HCT116 (cell line): Measurements from ENCODE around the gene INSIG2. TPM values are rescaled to one million over a fixed set of nuclear protein-coding genes. Genes with fewer than 3 reads are reported as not detected.

ENCODE experiments used
- ATAC-seq: fragments of 200-7000 bp; cut with Tn5 transposase; 2 replicates; pipeline ENCODE4 v1.9.1; 2020; ENCODE audit warnings: mild to moderate bottlenecking, moderate library complexity
- BruUV-seq: library from RNA; stranded (reverse); fragments of 400-500 nt; replicated peaks from 2 replicates; lab custom pipeline; 2021; lab: Mats Ljungman, UMichigan
- CTCF ChIA-PET: fragments of 300-600 bp; sonication (Branson Sonifier 250); formaldehyde crosslinking; loops from one replicate; lab custom pipeline; 2021; ENCODE audit warnings: antibody characterized with exemption; lab: Charles Lee
- POLR2A ChIA-PET: fragments of 300-600, 350-600 bp; sonication (Branson Sonifier 250); formaldehyde crosslinking; loops from one replicate; lab custom pipeline; 2021; ENCODE audit warnings: antibody characterized with exemption; lab: Charles Lee
- RAD21 ChIA-PET, 2 experiments: fragments of 300-600 bp; sonication (Branson Sonifier 250); formaldehyde crosslinking; loops; one replicate each; lab custom pipeline; 2023; ENCODE audit warnings: low total read pairs in 2 of 2; ENCODE audit not compliant: uncharacterized antibody in 2 of 2, unreplicated experiment in 2 of 2, low non-redundant PET in 1 of 2; lab: Charles Lee
- DNase-seq: peaks from one replicate; pipeline ENCODE4 v3.0.0-alpha.2; 2010; ENCODE audit warnings: low read depth, low spot score
- H2AFZ ChIP-seq: fragments of 200-600 bp; shearing (Covaris generic), sonication (generic); 2 replicates; pipeline ENCODE4 v1.6.1; 2017; ENCODE audit warnings: low read depth, mixed run types, mixed read lengths, antibody characterized with exemption, low read length; ENCODE audit not compliant: poor library complexity, severe bottlenecking
- H3K27ac ChIP-seq: 2 replicates; pipeline ENCODE4 v1.5.1; 2012; ENCODE audit warnings: low read depth, low read length
- H3K27me3 ChIP-seq: fragments of 200-600 bp; sonication (generic); 2 replicates; pipeline ENCODE4 v1.6.1; 2016; ENCODE audit warnings: mixed run types, low read length, mixed read lengths; ENCODE audit not compliant: insufficient read depth
- H3K36me3 ChIP-seq, 2 experiments: fragments of 200-500 bp in 1 of 2; fragments of 200-600 bp in 1 of 2; sonication (Bioruptor generic) in 1 of 2; sonication (generic) in 1 of 2; 2 replicates each; pipeline versions ENCODE4 v1.5.1 to v1.6.1; 2014 to 2016; ENCODE audit warnings: low read length in 2 of 2, inconsistent platforms in 1 of 2, mixed read lengths in 1 of 2, mixed run types in 1 of 2; ENCODE audit not compliant: insufficient read depth in 2 of 2, control insufficient read depth in 1 of 2
- H3K4me1 ChIP-seq, 2 experiments: fragments of 200-600 bp in 1 of 2; sonication (generic) in 1 of 2; 2 replicates each; pipeline versions ENCODE4 v1.5.1 to v1.6.1; 2012 to 2017; ENCODE audit warnings: low read length in 2 of 2, inconsistent platforms in 1 of 2, mild to moderate bottlenecking in 1 of 2, mixed read lengths in 1 of 2, mixed run types in 1 of 2, moderate library complexity in 1 of 2; ENCODE audit not compliant: insufficient read depth in 2 of 2, control insufficient read depth in 1 of 2
- H3K4me2 ChIP-seq: fragments of 200-600 bp; sonication (generic); 2 replicates; pipeline ENCODE4 v1.6.1; 2017; ENCODE audit warnings: mixed run types, low read length, mixed read lengths
- H3K4me3 ChIP-seq, 2 experiments: fragments of 200-600 bp in 1 of 2; sonication (generic) in 1 of 2; replicated peaks in 1 of 2; 2 replicates each; pipeline ENCODE4 v1.5.1; 2011 to 2016; ENCODE audit warnings: low read length in 2 of 2, control low read depth in 1 of 2, low read depth in 1 of 2, mild to moderate bottlenecking in 1 of 2, mixed read lengths in 1 of 2, mixed run types in 1 of 2
- H3K79me2 ChIP-seq: fragments of 200-600 bp; sonication (generic); 2 replicates; pipeline ENCODE4 v1.6.1; 2017; ENCODE audit warnings: mild to moderate bottlenecking, mixed run types, low read length, moderate library complexity, mixed read lengths; ENCODE audit not compliant: insufficient read depth
- H3K9ac ChIP-seq: fragments of 200-600 bp; sonication (generic); 2 replicates; pipeline ENCODE4 v1.6.1; 2016; ENCODE audit warnings: low read length, mixed read lengths
- H3K9me2 ChIP-seq: fragments of 200-600 bp; sonication (generic), shearing (Covaris generic); 2 replicates; pipeline ENCODE4 v1.6.1; 2017; ENCODE audit warnings: mixed run types, mild to moderate bottlenecking, moderate library complexity; ENCODE audit not compliant: insufficient read depth
- H3K9me3 ChIP-seq, 2 experiments: fragments of 200-500 bp in 1 of 2; fragments of 200-600 bp in 1 of 2; sonication (Bioruptor generic) in 1 of 2; sonication (generic) in 1 of 2; 2 replicates each; pipeline ENCODE4 v1.6.1; 2014 to 2017; ENCODE audit warnings: low read length in 2 of 2, mixed read lengths in 2 of 2, inconsistent platforms in 1 of 2, low read depth in 1 of 2, mild to moderate bottlenecking in 1 of 2, mixed run types in 1 of 2, moderate library complexity in 1 of 2; ENCODE audit not compliant: control insufficient read depth in 1 of 2, insufficient read depth in 1 of 2
- H4K20me1 ChIP-seq: fragments of 200-600 bp; sonication (generic), shearing (Covaris generic); 2 replicates; pipeline ENCODE4 v1.6.1; 2017; ENCODE audit warnings: mixed run types, mild to moderate bottlenecking, moderate library complexity; ENCODE audit not compliant: insufficient read depth
- CBX3 ChIP-seq: IDR thresholded peaks from 2 replicates; pipeline ENCODE4 v1.6.1; 2012; ENCODE audit warnings: low read depth
- CEBPB ChIP-seq: IDR thresholded peaks from 2 replicates; pipeline ENCODE4 v1.6.1; 2012; ENCODE audit warnings: low read depth
- EGR1 ChIP-seq: IDR thresholded peaks from 2 replicates; pipeline ENCODE4 v1.6.1; 2012; ENCODE audit warnings: low read depth
- ELF1 ChIP-seq: IDR thresholded peaks from 2 replicates; pipeline ENCODE4 v1.6.1; 2012; ENCODE audit warnings: low read depth, borderline replicate concordance
- EZH2phosphoT487 ChIP-seq: fragments of 200-600 bp; IDR thresholded peaks from 2 replicates; pipeline ENCODE4 v1.6.1; 2018; ENCODE audit warnings: antibody characterized with exemption, borderline replicate concordance
- FOSL1 ChIP-seq: IDR thresholded peaks from 2 replicates; pipeline ENCODE4 v1.6.1; 2012; ENCODE audit warnings: low read depth
- JUND ChIP-seq: IDR thresholded peaks from 2 replicates; pipeline ENCODE4 v1.6.1; 2012
- POLR2AphosphoS5 ChIP-seq: IDR thresholded peaks from 2 replicates; pipeline ENCODE4 v1.6.1; 2011; ENCODE audit warnings: mild to moderate bottlenecking, low read depth, low read length, moderate library complexity
- RAD21 ChIP-seq: IDR thresholded peaks from 2 replicates; pipeline ENCODE4 v1.6.1; 2012; ENCODE audit warnings: low read depth, mild to moderate bottlenecking
- SRF ChIP-seq: IDR thresholded peaks from 2 replicates; pipeline ENCODE4 v1.6.1; 2012; ENCODE audit warnings: low read depth
- TCF7L2 ChIP-seq: IDR thresholded peaks from 2 replicates; pipeline ENCODE4 v1.7.0; 2011; ENCODE audit warnings: borderline replicate concordance, inconsistent platforms; ENCODE audit not compliant: insufficient read depth, insufficient read length; ENCODE audit errors: extremely low read depth
- ZFX ChIP-seq: fragments of 450-650 bp; IDR thresholded peaks from 2 replicates; pipeline ENCODE4 v1.6.1; 2017
- ZNF274 ChIP-seq: fragments of 200-500 bp; sonication (Bioruptor generic); IDR thresholded peaks from 2 replicates; pipeline ENCODE4 v1.6.1; 2014; ENCODE audit warnings: mild to moderate bottlenecking, low read depth, low read length, inconsistent platforms
- intact Hi-C: fragments of 100-400 bp; cut with micrococcal nuclease; formaldehyde crosslinking; loops from 2 replicates; pipeline ENCODE4 v1.10.0; 2022
- total RNA-seq: library from RNA; stranded (reverse); gene quantifications from one replicate; pipeline ENCODE4 v1.2.1, GENCODE V29; 2021; ENCODE audit not compliant: unreplicated experiment
- TF ChIP-seq, protein P1 (sequence below): IDR thresholded peaks from 2 replicates; pipeline ENCODE4 v1.6.1; 2012; ENCODE audit warnings: low read depth
- TF ChIP-seq, protein P2 (sequence below): IDR thresholded peaks from 2 replicates; pipeline ENCODE4 v1.6.1; 2012
- TF ChIP-seq, protein P3 (sequence below): IDR thresholded peaks from 2 replicates; pipeline ENCODE4 v1.6.1; 2012
- TF ChIP-seq, protein P4 (sequence below): IDR thresholded peaks from 2 replicates; pipeline ENCODE4 v1.6.1; 2011; ENCODE audit warnings: mild to moderate bottlenecking, low read length, moderate library complexity; ENCODE audit not compliant: insufficient replicate concordance; ENCODE audit errors: extremely low read depth

INSIG2 gene
- total RNA-seq, 1 experiment from 2014 or later = 21.8 TPM

DNA sequence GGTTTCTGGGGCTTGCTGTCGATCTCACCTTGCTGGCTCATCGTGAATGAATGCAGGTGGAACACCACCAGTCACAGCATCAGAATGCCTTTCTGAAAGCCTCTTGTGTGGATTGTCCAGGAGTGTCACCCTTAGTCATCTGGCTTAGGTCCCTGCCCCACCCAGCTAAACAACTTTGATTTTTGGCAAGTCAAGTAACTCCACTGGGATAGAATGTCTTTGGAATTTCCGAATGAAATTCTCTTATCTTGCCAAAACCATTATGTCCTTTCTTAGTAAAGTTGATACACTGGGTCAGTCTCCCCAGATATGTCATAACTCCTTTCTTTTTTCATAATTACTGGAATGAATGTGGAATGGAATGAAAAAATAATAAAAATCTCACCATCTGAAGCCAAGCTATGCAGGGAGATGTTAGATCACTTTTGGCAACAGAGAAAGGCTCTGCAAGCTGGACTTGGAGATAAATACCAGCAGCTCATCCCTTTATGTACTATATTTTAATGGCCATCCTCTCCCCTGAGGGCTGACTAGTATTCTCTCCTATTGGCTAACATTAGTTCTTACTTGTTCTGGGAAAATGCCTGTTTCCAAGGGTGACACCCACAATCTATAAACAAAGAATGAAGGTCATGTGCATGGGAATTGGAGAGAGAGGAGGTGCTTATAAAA lies 35.4 kb downstream of the INSIG2 start (continued):
- TF ChIP-seq, protein P1, sequence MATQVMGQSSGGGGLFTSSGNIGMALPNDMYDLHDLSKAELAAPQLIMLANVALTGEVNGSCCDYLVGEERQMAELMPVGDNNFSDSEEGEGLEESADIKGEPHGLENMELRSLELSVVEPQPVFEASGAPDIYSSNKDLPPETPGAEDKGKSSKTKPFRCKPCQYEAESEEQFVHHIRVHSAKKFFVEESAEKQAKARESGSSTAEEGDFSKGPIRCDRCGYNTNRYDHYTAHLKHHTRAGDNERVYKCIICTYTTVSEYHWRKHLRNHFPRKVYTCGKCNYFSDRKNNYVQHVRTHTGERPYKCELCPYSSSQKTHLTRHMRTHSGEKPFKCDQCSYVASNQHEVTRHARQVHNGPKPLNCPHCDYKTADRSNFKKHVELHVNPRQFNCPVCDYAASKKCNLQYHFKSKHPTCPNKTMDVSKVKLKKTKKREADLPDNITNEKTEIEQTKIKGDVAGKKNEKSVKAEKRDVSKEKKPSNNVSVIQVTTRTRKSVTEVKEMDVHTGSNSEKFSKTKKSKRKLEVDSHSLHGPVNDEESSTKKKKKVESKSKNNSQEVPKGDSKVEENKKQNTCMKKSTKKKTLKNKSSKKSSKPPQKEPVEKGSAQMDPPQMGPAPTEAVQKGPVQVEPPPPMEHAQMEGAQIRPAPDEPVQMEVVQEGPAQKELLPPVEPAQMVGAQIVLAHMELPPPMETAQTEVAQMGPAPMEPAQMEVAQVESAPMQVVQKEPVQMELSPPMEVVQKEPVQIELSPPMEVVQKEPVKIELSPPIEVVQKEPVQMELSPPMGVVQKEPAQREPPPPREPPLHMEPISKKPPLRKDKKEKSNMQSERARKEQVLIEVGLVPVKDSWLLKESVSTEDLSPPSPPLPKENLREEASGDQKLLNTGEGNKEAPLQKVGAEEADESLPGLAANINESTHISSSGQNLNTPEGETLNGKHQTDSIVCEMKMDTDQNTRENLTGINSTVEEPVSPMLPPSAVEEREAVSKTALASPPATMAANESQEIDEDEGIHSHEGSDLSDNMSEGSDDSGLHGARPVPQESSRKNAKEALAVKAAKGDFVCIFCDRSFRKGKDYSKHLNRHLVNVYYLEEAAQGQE = no peak
- TF ChIP-seq, protein P2, sequence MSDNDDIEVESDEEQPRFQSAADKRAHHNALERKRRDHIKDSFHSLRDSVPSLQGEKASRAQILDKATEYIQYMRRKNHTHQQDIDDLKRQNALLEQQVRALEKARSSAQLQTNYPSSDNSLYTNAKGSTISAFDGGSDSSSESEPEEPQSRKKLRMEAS = peak; percentile 28; the same call in 1 of the 2 replicates
- TF ChIP-seq POLR2AphosphoS5 = peak; percentile 62

DNA sequence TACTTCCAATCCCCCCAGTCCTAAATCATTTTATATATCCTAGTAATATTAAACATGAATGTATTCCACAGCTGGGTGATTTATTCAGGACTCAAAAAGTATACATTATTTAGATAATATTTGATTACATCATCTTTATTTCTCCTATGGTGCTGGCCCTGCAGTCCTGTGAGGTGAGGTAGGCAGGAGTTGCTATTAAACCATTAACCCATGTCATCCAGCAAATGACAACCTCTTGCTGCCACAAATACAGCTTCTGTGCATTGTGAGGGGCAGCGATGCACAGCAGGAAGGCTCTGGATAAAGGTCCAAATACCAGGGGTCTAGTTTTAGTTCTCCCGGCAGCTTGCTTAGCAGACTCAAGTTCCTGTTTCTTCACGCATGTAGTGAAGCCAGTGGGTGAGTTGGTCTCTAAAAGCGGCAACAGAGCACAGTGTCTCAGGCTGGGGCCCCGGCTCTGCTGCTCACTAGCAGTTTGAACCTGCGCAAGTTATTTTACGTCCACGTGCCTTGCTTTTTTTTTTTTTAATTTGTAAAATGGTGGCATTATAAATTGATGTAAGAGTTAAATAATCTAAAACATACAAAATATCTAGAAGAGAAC lies 36.1 kb downstream of the INSIG2 start:
- Histone ChIP-seq H3K27me3 (no peaks in the 10 kb centered on the region), H2AFZ (peak overlapping the region; percentile 18), H3K79me2 (no peaks in the 10 kb centered on the region), H3K4me2 (peak overlapping the region; percentile 75), H3K4me1 (peaks cover 32 to 67% of the 10 kb centered on the region in 2 experiments), H3K4me3 (no peak overlapping the region), H3K9me2 (no peaks in the 10 kb centered on the region), H3K36me3 (no peaks in the 10 kb centered on the region), H3K27ac (peak overlapping the region; percentile 62; the same call in 1 of the 2 replicates), H3K9me3 (no peaks in the 10 kb centered on the region), H3K9ac (peak overlapping the region; percentile 60), H4K20me1 (no peaks in the 10 kb centered on the region)
- intact Hi-C loops = loop anchor here (5.0 kb wide), 1 partner anchor 63 kb away; no protein-coding TSS in a partner anchor
- ATAC-seq (no peak), DNase-seq (no peak)
- ChIA-PET RAD21 (no interaction called here), POLR2A (interaction anchor here (1.3 kb wide), 1 partner anchor 62 kb away, joined by 5 read pairs; no protein-coding TSS in a partner anchor), CTCF (interaction anchor here (1.6 kb wide), 1 partner anchor 78 kb away, joined by 8 read pairs; no protein-coding TSS in a partner anchor)
- no TSS peak for BruUV-seq
- TF ChIP-seq ZNF274 (no peak), JUND (no peak), ELF1 (no peak), TCF7L2 (no peak), RAD21 (no peak), CBX3 (no peak), CEBPB (no peak), EZH2phosphoT487 (no peak), ZFX (no peak), FOSL1 (no peak), SRF (no peak), EGR1 (no peak)
- TF ChIP-seq, protein P3, sequence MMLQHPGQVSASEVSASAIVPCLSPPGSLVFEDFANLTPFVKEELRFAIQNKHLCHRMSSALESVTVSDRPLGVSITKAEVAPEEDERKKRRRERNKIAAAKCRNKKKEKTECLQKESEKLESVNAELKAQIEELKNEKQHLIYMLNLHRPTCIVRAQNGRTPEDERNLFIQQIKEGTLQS = no peak
- TF ChIP-seq, protein P2 = no peak
- TF ChIP-seq, protein P4, sequence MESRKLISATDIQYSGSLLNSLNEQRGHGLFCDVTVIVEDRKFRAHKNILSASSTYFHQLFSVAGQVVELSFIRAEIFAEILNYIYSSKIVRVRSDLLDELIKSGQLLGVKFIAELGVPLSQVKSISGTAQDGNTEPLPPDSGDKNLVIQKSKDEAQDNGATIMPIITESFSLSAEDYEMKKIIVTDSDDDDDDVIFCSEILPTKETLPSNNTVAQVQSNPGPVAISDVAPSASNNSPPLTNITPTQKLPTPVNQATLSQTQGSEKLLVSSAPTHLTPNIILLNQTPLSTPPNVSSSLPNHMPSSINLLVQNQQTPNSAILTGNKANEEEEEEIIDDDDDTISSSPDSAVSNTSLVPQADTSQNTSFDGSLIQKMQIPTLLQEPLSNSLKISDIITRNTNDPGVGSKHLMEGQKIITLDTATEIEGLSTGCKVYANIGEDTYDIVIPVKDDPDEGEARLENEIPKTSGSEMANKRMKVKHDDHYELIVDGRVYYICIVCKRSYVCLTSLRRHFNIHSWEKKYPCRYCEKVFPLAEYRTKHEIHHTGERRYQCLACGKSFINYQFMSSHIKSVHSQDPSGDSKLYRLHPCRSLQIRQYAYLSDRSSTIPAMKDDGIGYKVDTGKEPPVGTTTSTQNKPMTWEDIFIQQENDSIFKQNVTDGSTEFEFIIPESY = no peak
